ENCODE results near the gene ASB5.

DNA sequence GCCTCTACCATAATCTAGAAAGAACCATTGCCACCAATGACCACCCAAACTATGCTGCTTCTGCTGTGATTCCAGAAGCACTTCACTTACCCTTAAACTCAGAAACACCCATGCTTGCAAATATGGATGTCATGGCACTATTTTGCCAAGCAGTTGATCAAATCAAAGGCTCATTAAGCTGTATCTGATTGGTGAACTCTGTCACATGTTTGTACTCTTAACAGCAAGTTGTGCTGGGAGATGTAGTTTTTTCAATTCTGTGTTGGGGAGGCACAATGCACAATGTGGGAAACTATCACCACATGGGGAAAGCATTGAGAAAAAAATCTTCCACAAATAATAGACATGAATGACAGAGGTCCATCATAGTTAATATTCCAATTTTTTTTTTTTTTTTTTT lies 31.5 kb upstream of the ASB5 start:
- TF ChIP-seq POLR2AphosphoS5 (IDR thresholded peaks at IDR 0.05), result no peak
- TF ChIP-seq, protein P1, sequence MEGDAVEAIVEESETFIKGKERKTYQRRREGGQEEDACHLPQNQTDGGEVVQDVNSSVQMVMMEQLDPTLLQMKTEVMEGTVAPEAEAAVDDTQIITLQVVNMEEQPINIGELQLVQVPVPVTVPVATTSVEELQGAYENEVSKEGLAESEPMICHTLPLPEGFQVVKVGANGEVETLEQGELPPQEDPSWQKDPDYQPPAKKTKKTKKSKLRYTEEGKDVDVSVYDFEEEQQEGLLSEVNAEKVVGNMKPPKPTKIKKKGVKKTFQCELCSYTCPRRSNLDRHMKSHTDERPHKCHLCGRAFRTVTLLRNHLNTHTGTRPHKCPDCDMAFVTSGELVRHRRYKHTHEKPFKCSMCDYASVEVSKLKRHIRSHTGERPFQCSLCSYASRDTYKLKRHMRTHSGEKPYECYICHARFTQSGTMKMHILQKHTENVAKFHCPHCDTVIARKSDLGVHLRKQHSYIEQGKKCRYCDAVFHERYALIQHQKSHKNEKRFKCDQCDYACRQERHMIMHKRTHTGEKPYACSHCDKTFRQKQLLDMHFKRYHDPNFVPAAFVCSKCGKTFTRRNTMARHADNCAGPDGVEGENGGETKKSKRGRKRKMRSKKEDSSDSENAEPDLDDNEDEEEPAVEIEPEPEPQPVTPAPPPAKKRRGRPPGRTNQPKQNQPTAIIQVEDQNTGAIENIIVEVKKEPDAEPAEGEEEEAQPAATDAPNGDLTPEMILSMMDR (IDR thresholded peaks at IDR 0.05), result no peak
- no peak for TF ChIP-seq POLR2A (IDR thresholded peaks at IDR 0.05)
- no peak for TF ChIP-seq EP300 (IDR thresholded peaks at IDR 0.05)
